HG03060 (cell line): ENCODE results near the gene UBE2N.
"Not testable (repeated sequence)": the region's sequence is repeated elsewhere in the genome, so short reads cannot be mapped to it uniquely, and the experiment has no call there.

Experiments used
- ATAC-seq: cut with Tn5 transposase; IDR thresholded peaks from one replicate; pipeline ENCODE4 v1.9.1; 2021; ENCODE audit warnings: low read depth, moderate number of reproducible peaks; ENCODE audit not compliant: unreplicated experiment

The UBE2N gene

DNA sequence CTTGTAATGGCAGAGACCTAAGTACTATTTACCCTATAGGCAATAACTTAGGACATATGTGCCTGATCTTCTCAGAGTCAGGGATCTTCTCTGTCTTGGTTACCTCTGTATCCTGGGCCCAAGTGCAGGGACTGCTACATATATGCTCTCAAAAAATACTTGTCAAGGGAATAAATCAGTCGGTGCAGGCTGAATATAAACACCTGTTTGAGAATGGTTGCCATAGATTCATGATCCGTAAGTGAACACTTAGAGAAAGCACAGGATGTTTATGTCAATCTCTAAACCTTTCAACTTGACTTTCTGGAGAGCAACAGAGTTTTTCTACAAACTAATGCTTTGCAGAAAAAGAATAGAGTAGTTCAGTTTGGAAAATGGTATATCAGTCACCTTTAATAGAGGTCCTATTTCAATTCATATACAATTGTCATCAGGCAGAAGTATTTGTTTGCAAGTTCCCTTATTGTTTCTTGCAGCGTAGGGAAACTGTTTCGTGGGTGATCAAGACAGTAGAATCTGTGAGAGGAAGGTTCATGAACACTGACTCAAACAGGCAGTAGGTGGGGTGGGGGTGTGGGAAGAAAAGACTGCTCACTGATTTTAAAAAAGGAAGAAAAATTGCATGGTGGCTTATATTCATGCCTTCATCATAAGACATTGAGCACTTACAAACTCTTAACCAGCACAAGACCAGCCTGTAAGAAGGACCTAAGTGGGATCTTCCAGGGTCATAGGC lies 6.0 kb upstream of the UBE2N start:
- no peak for ATAC-seq

GRCh38 chr12:93443576-93443975 lies 1.8 kb upstream of the UBE2N start:
- no peak for ATAC-seq

GRCh38 chr12:93442411-93443340 lies 929 bp upstream of the UBE2N start:
- ATAC-seq = no peak

GRCh38 chr12:93441081-93441616 lies 598 bp downstream of the UBE2N start:
- ATAC-seq = no peak

GRCh38 chr12:93440043-93440835 lies 1.5 kb downstream of the UBE2N start:
- ATAC-seq = no peak

GRCh38 chr12:93438266-93439050 lies 3.3 kb downstream of the UBE2N start:
- ATAC-seq = no peak

DNA sequence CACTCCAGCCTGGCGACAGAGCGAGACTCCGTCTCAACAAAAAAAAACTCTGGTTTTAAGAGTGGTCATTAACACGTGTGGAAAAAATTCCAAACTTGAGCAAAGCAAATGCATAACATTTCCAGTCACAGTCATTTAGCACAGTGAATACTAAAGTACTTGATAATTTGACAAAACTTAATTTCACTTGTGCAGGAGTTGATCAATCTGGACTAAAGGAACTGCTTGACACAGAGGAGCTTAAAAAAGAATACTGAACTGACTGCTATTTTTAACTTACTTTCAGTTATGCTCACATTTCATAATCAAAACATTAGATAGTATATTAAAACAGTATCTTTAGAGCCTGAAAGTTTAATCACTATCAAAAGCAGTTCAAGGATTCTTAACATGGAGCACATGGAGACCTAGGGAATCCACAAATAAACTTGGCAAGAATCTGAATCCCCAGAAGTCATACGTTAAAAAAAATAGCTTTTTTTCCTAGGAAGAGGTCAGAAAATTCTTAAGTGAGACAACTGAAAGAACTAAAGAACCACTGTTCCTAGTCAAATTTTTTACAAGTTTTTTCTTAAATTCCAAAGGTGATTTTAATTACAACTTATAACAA lies 7.4 kb downstream of the UBE2N start:
- ATAC-seq = no peak

GRCh38 chr12:93432031-93432430 lies 9.7 kb downstream of the UBE2N start:
- ATAC-seq = not testable (repeated sequence)

DNA sequence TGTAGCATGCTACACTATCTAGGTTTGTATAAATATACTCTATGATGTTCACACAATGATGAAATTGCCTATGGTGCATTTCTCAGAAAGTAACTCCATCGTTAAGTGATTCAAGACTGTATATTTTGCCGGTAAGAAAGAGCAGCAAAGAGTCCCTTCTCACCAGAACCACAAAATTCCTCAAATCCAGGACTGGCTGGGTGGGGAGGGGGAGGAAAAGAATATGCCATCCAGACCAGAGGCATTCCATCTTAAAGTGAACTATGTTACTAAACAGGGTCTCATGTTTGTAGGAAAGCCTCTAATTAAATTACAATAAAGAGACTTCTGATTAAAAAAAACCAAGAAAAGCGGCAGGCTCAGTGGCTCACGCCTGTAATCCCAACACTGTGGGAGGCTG lies 11.5 kb downstream of the UBE2N start:
- ATAC-seq = no peak

DNA sequence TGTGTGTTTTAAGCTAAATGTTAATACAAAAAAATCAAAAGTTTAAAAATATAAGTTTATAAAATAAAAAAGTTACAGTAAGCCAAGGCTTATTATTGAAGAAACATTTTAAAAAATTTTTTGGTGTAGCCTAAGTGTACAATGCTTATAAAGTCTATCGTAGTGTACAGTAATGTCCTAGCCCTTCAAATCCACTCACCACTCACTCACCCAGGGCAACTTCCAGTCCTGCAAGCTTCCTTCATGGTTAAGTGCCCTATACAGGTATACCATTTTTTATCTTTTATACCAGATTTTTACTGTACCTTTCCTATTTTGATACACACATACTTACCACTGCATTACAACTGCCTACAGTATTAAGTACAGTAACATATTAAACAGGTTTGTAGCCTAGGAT lies 11.9 kb downstream of the UBE2N start:
- ATAC-seq = no peak

DNA sequence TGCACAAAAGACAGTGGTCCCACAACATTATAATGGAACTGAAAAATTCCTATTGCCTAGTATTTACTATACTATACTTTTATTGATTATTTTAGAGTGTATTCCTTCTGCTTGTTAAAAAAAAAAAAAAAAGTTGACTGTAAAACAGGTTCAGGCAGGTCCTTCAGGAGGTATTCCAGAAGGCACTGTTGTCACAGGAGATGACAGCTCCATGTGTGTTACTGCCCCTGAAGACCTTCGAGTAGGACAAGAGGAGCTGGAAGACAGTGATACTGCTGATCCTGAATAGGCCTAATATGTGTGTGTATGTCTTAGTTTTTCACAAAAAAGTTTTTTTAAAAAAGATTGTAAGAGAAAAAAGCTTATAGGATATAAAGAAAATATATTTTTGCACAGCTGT lies 12.3 kb downstream of the UBE2N start:
- ATAC-seq = no peak

GRCh38 chr12:93427779-93428564 lies 13.8 kb downstream of the UBE2N start:
- ATAC-seq = no peak

DNA sequence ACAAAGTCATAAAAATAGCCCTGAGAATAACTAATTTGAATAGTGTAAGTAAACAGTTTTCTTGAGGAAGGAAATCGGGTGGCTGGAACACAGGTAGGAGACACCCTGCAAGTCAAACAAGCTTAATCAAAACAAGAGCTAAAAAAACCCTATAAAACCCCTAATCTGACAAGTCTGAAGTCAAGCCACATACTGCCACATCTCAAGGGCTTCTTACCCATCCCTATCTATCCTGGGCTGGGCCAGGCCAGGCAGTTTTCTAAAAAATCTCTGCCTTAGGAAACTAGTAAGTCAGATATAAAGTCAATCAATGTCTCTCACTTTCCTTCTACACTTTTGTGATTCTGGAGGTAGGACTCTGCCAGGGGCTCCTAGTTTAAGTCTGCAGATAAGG lies 15.3 kb downstream of the UBE2N start:
- ATAC-seq = no peak

- ATAC-seq = no peak
Measured at GRCh38 chr12:93425736-93426411, 15.9 kb downstream of the UBE2N start.

GRCh38 chr12:93422050-93422449 lies 19.7 kb downstream of the UBE2N start:
- ATAC-seq = no peak

DNA sequence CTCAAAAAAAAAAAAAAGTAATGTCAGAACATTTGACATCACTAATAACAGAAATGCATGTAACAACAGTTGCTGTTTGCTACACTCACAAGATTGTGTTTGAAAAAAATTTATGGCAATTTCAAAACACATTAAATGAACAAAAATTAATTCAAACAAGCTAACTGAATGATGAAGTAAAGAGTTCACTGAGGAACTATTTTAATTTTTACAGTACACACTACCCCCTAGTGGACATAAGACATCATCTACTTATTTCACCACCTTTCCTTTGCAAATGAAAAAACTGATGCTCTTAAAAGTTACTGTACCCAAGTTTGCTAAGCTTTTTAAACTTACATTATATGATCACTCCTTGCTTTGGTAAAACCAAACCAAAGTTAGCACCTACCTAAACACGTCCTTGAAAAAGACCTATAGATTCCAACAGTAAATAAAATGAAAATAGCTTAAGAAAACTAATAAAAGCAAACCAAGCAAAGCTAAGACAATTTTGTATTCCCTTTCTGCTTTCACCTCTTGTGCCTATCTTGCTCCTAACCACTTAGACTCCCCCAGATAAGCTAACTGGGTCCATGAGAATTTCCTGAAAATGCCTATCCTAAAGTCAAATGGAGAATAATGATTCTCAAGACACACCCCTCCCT lies 22.2 kb downstream of the UBE2N start:
- peak; percentile 30 for ATAC-seq

- ATAC-seq = no peak
Measured at GRCh38 chr12:93417967-93418480, 23.7 kb downstream of the UBE2N start.
